GM12878 (cell line): ENCODE results near the gene KIRREL1. TPM values are rescaled to one million over a fixed set of nuclear protein-coding genes. Genes with fewer than 3 reads are reported as not detected.

ENCODE experiments used
- BCLAF1 ChIP-seq: fragments of 450-650 bp; IDR thresholded peaks from 2 replicates; pipeline ENCODE4 v1.6.1; 2017; ENCODE audit warnings: antibody characterized with exemption, mild to moderate bottlenecking, moderate library complexity
- EGR1 ChIP-seq, 2 experiments: IDR thresholded peaks; 1 replicate in 1 of 2; 2 replicates in 1 of 2; pipeline ENCODE4 v1.6.1; 2011 to 2012; ENCODE audit warnings: low read depth in 2 of 2, low read length in 2 of 2, borderline replicate concordance in 1 of 2, mild to moderate bottlenecking in 1 of 2, moderate library complexity in 1 of 2
- EP300 ChIP-seq, 2 experiments: fragments of 150-350 bp in 1 of 2; IDR thresholded peaks; 2 replicates each; pipeline ENCODE4 v1.6.1; 2011 to 2012; ENCODE audit warnings: low read depth in 2 of 2, low read length in 2 of 2, borderline replicate concordance in 1 of 2, improper control_type of control experiment in 1 of 2, inconsistent platforms in 1 of 2; ENCODE audit not compliant: control insufficient read depth in 1 of 2
- HDGF ChIP-seq: fragments of 450-650 bp; IDR thresholded peaks from 2 replicates; pipeline ENCODE4 v1.6.1; 2016; ENCODE audit warnings: antibody characterized with exemption
- RELA ChIP-seq: fragments of 450-650 bp; IDR thresholded peaks from 2 replicates; pipeline ENCODE4 v1.8.0; 2014; ENCODE audit warnings: borderline replicate concordance; ENCODE audit not compliant: partially characterized antibody
- RFX5 ChIP-seq: IDR thresholded peaks from 2 replicates; pipeline ENCODE4 v1.6.1; 2011; ENCODE audit warnings: low read depth, low read length, improper control_type of control experiment
- RUNX3 ChIP-seq: IDR thresholded peaks from 2 replicates; pipeline ENCODE4 v1.6.1; 2012; ENCODE audit warnings: low read length, inconsistent platforms
- ZNF592 ChIP-seq: fragments of 450-650 bp; IDR thresholded peaks from 2 replicates; pipeline ENCODE4 v1.6.1; 2017; ENCODE audit warnings: mild to moderate bottlenecking, moderate library complexity
- polyA plus RNA-seq, 11 experiments: library from polyadenylated mRNA; depleted of rRNA in 4 of 11; unstranded in 6 of 11; stranded (reverse) in 5 of 11; fragments of >200 nt; fragmentation: Nextera tagmentation in 4 of 11; fragmentation: Illumina TruSeq in 1 of 11; extraction: Ambion mirVana in 4 of 11; extraction: Trizol in 1 of 11; gene quantifications; 1 replicate in 1 of 11; 2 replicates in 10 of 11; pipeline versions ENCODE4 v1.2.1 to v1.2.3, GENCODE V29; 2011 to 2016; ENCODE audit warnings: inconsistent platforms in 2 of 11, missing spikeins in 2 of 11, low read depth in 1 of 11
- total RNA-seq, 4 experiments: library from RNA; depleted of rRNA in 3 of 4; stranded (reverse); fragments of >200 nt in 3 of 4; fragmentation: Illumina TruSeq in 1 of 4; extraction: Trizol in 1 of 4; gene quantifications; 2 replicates each; pipeline versions ENCODE4 v1.2.1 to v1.2.3, GENCODE V29; 2013 to 2021
- TF ChIP-seq, protein P1 (sequence below): IDR thresholded peaks from 2 replicates; pipeline ENCODE4 v1.6.1; 2011; ENCODE audit warnings: mild to moderate bottlenecking, low read depth, low read length, moderate library complexity; ENCODE audit not compliant: insufficient replicate concordance
- TF ChIP-seq, protein P2 (sequence below): fragments of 450-650 bp; formaldehyde crosslinking; IDR thresholded peaks from 2 replicates; pipeline ENCODE4 v1.4.0; 2022; ENCODE audit warnings: mild to moderate bottlenecking, moderate library complexity
- TF ChIP-seq, protein P3 (sequence below): IDR thresholded peaks from 2 replicates; pipeline ENCODE4 v1.6.1; 2012; ENCODE audit warnings: low read depth, low read length, improper control_type of control experiment
- TF ChIP-seq, protein P4 (sequence below): fragments of 450-650 bp; IDR thresholded peaks from 2 replicates; pipeline ENCODE4 v1.6.1; 2016; ENCODE audit warnings: mild to moderate bottlenecking, moderate library complexity, borderline replicate concordance

KIRREL1 gene
- total and polyA plus RNA-seq, 10 of the 15 experiments (the other 5 are each of a cell fraction or from before 2014, with no cell fraction given): 0.15 TPM; not detected in 9

DNA sequence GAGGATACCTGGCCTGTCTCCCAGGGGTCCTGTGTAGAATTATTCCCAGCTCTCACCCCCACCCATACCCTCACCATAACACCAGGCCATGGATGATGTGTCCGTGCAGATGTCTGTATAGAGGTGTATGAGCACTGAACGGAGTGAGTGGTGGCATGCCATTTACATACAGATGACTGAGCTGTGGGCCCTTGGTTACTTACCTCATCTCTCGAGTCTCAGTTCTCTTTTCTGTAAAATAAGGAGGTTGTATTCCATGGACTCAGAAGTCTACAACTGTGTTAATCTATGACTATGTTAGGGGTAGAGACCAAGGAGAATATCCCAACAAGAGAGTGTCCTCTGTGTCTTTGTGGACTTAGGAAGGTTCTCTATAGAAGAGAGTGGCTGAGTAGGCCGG is 121.7 kb downstream of the KIRREL1 start (continued):
- TF ChIP-seq, protein P1, sequence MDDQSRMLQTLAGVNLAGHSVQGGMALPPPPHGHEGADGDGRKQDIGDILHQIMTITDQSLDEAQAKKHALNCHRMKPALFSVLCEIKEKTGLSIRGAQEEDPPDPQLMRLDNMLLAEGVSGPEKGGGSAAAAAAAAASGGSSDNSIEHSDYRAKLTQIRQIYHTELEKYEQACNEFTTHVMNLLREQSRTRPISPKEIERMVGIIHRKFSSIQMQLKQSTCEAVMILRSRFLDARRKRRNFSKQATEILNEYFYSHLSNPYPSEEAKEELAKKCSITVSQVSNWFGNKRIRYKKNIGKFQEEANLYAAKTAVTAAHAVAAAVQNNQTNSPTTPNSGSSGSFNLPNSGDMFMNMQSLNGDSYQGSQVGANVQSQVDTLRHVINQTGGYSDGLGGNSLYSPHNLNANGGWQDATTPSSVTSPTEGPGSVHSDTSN: no peak
- no peak for TF ChIP-seq RELA
- TF ChIP-seq RUNX3: peak; percentile 67
- TF ChIP-seq, protein P2, sequence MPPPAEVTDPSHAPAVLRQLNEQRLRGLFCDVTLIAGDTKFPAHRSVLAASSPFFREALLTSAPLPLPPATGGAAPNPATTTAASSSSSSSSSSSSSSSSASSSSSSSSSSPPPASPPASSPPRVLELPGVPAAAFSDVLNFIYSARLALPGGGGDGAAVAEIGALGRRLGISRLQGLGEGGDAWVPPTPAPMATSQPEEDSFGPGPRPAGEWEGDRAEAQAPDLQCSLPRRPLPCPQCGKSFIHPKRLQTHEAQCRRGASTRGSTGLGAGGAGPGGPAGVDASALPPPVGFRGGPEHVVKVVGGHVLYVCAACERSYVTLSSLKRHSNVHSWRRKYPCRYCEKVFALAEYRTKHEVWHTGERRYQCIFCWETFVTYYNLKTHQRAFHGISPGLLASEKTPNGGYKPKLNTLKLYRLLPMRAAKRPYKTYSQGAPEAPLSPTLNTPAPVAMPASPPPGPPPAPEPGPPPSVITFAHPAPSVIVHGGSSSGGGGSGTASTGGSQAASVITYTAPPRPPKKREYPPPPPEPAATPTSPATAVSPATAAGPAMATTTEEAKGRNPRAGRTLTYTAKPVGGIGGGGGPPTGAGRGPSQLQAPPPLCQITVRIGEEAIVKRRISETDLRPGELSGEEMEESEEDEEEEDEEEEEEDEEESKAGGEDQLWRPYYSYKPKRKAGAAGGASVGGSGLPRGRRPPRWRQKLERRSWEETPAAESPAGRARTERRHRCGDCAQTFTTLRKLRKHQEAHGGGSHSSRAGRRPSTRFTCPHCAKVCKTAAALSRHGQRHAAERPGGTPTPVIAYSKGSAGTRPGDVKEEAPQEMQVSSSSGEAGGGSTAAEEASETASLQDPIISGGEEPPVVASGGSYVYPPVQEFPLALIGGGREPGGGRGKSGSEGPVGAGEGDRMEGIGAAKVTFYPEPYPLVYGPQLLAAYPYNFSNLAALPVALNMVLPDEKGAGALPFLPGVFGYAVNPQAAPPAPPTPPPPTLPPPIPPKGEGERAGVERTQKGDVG (CRISPR knock-in tag): no peak
- TF ChIP-seq RFX5: no peak
- TF ChIP-seq, protein P3, sequence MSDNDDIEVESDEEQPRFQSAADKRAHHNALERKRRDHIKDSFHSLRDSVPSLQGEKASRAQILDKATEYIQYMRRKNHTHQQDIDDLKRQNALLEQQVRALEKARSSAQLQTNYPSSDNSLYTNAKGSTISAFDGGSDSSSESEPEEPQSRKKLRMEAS: no peak
- TF ChIP-seq EP300 (IDR thresholded peaks at IDR 0.05; ENCODE audit: borderline replicate concordance in 1 of 2, control insufficient read depth in 1 of 2, low read depth in 2 of 2, low read length in 2 of 2): peak in 1 of 2 experiments; percentile 76; a peak in 1 of 4 replicates
- no peak for TF ChIP-seq EGR1 (IDR thresholded peaks at IDR 0.05; ENCODE audit: borderline replicate concordance in 1 of 2, low read depth in 2 of 2, low read length in 2 of 2)
- no peak for TF ChIP-seq ZNF592
- no peak for TF ChIP-seq HDGF
- TF ChIP-seq, protein P4, sequence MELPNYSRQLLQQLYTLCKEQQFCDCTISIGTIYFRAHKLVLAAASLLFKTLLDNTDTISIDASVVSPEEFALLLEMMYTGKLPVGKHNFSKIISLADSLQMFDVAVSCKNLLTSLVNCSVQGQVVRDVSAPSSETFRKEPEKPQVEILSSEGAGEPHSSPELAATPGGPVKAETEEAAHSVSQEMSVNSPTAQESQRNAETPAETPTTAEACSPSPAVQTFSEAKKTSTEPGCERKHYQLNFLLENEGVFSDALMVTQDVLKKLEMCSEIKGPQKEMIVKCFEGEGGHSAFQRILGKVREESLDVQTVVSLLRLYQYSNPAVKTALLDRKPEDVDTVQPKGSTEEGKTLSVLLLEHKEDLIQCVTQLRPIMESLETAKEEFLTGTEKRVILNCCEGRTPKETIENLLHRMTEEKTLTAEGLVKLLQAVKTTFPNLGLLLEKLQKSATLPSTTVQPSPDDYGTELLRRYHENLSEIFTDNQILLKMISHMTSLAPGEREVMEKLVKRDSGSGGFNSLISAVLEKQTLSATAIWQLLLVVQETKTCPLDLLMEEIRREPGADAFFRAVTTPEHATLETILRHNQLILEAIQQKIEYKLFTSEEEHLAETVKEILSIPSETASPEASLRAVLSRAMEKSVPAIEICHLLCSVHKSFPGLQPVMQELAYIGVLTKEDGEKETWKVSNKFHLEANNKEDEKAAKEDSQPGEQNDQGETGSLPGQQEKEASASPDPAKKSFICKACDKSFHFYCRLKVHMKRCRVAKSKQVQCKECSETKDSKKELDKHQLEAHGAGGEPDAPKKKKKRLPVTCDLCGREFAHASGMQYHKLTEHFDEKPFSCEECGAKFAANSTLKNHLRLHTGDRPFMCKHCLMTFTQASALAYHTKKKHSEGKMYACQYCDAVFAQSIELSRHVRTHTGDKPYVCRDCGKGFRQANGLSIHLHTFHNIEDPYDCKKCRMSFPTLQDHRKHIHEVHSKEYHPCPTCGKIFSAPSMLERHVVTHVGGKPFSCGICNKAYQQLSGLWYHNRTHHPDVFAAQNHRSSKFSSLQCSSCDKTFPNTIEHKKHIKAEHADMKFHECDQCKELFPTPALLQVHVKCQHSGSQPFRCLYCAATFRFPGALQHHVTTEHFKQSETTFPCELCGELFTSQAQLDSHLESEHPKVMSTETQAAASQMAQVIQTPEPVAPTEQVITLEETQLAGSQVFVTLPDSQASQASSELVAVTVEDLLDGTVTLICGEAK: no peak
- no peak for TF ChIP-seq BCLAF1
